HepG2 (cell line): ENCODE measurements around the gene TRAF5.

ENCODE experiments used
- FOXK2 ChIP-seq: fragments of 450-650 bp; IDR thresholded peaks from 2 replicates; pipeline ENCODE4 v1.6.1; 2016
- ZNF230 ChIP-seq: sonication (generic); formaldehyde crosslinking; IDR thresholded peaks from 2 replicates; pipeline ENCODE4 v1.4.0; 2020; ENCODE audit warnings: mild to moderate bottlenecking, missing genetic modification reagents

DNA sequence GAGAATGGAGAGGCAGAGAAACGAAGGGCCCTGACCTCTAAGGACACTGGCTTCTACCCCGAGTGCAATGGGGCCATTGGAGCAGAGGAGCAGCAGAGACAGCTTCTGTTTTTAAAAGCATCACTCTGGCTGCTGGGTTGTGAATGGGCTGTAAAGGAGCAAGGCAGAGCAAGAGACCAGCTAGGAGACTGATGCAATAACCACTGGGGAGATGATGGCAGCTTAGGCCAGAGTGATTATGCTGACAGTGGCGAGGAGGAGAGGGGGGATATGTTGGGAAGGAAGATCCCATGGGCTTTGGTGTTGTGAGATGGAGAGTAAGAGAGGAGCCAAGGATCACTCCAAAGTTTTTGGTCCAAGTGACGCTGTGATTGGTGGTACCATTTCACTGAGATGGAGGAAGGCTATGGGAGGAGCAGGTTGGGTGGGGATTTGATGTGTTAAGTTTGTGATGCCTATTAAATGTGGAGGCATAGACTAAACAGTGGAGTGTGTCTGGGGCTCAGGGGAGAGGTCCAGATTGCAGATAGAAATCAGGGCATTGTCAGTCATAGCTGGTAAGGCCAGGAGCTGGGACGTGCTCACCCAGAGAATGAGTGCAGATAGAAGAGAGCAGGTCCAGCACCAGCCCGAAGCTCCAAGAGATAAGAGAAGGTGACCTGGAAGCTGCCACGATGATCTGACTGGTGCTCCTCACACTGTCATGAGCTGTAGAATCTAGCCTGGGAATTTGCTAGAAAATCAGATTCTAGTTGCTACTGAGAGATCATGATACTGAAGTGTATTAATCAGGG is 11.0 kb downstream of the TRAF5 start:
- no peak for TF ChIP-seq ZNF230 (CRISPR knock-in tag)
- no peak for TF ChIP-seq FOXK2
